IgD-negative memory B cell (primary cell): ENCODE data around the gene CSE1L. TPM values are rescaled to one million over a fixed set of nuclear protein-coding genes. Genes with fewer than 3 reads are reported as not detected.
A peak's percentile ranks its signal among the peaks of the same experiment; 100 is the strongest.
"Not testable (repeated sequence)": the region's sequence is repeated elsewhere in the genome, so short reads cannot be mapped to it uniquely, and the experiment has no call there.

Experiments
- H3K27ac Mint-ChIP-seq, 3 donors: one replicate each; pipeline ENCODE4 v1.8.0; 2020 to 2022; ENCODE audit warnings: mild to moderate bottlenecking in 3 of 3, mixed read lengths in 3 of 3, moderate library complexity in 1 of 3
- H3K27me3 Mint-ChIP-seq: one replicate; pipeline ENCODE4 v1.8.0; 2021; ENCODE audit warnings: mixed read lengths
- H3K36me3 Mint-ChIP-seq: one replicate; pipeline ENCODE4 v1.8.0; 2020; ENCODE audit warnings: mild to moderate bottlenecking, mixed read lengths
- H3K4me1 Mint-ChIP-seq, 3 donors: one replicate each; pipeline ENCODE4 v1.8.0; 2020 to 2022; ENCODE audit warnings: mixed read lengths in 3 of 3, mild to moderate bottlenecking in 1 of 3
- H3K4me3 Mint-ChIP-seq, 4 donors: one replicate each; pipeline ENCODE4 v1.8.0; 2020 to 2022; ENCODE audit warnings: mild to moderate bottlenecking in 4 of 4, mixed read lengths in 4 of 4, moderate library complexity in 3 of 4
- H3K9me3 Mint-ChIP-seq, 3 donors: one replicate each; pipeline ENCODE4 v1.8.0; 2020 to 2021; ENCODE audit warnings: mixed read lengths in 3 of 3, mild to moderate bottlenecking in 1 of 3
- polyA plus RNA-seq: library from polyadenylated mRNA; unstranded; fragments of 300-500 nt; fragmentation: Illumina TruSeq; gene quantifications from one replicate; pipeline ENCODE4 v1.2.3, GENCODE V29; 2021

The CSE1L gene
- polyA plus RNA-seq, 1 donor from 2014 or later, result 19.4 TPM

DNA sequence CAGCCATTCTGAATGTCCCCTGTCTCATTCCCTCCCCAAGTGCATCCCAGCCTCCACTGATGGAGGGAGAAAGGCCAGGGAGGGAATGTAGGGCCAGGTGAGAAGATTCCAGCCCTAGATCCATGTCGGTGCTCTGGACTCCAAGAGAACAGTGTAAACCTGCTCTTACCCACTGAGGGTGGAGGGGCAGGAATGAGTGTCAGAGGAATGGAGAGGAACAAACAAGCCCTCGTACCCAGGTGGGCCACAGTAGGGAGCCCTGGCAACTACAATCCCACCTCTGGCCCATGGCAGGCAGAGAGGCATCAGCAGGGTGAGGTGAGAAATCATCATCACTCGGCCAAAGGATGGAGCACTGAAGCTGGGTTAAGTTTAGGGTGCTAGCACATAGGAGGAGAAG is 87.5 kb downstream of the CSE1L start:
- H3K4me3 Mint-ChIP-seq, result no peak overlapping the region
- H3K9me3 Mint-ChIP-seq, result no peaks in the 10 kb centered on the region
- H3K4me1 Mint-ChIP-seq, result peaks cover 4 to 8% (median 5%) of the 10 kb centered on the region in 3 donors
- no peaks in the 10 kb centered on the region for H3K27me3 Mint-ChIP-seq
- no peak overlapping the region for H3K27ac Mint-ChIP-seq
- no peaks in the 10 kb centered on the region for H3K36me3 Mint-ChIP-seq

DNA sequence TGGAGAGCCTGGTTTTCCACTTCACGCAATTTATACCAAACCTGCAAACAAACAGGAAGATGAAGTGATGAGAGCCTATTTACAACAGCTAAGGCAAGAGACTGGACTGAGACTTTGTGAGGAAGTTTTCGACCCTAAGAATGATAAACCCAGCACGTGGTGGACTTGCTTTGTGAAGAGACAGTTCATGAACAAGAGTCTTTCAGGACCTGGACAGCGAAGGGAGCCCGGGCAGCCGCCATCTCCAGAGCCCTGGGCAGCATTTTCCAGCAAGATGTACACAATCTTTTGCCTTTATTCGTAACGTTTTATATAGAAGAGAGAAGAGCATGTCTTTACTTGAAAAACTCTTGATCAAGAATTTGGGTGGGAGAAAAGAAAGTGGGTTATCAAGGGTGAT is 88.7 kb downstream of the CSE1L start:
- H3K27me3 Mint-ChIP-seq, H3K9me3 Mint-ChIP-seq, H3K4me1 Mint-ChIP-seq, H3K4me3 Mint-ChIP-seq, H3K36me3 Mint-ChIP-seq: not testable (repeated sequence)
- H3K27ac Mint-ChIP-seq, result peak overlapping the region in 2 of 3 donors; percentile 3 to 25

DNA sequence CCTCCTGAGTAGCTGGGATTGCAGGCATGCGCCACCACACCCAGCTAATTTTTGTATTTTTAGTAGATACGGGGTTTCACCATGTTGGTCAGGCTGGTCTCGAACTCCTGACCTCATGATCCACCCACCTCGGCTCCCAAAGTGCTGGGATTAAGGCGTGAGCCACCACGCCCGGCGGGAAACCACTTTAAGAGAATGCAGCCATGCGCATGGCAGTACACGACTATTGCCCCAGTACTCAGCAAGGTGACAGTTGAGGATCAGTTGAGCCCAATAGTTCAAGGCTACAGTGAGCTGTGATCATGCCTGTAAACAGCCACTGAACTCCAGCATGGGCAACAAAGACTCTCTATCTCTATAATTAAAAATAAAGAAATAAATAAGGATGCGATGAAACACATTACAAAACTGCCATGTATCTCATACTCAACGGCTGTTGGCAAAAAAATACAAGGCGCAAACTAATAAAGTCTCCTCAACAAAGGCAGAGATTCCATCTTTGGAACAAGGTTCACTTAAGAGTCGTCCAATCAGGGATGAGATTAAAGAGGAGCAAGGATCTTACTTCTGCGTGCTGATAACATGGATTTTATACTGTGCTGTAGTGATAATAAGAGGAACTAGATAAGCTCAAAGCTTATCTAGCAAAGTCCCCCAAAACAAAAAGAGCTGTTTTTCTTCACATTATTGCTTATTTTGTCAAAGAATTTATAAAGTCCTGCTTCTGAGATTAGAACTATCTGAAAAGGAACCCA is 90.9 kb downstream of the CSE1L start:
- Mint-ChIP-seq H3K4me1 (peaks cover 14 to 18% (median 14%) of the 10 kb centered on the region in 3 donors), H3K27ac (peak overlapping the region in 2 of 3 donors; percentile 32 to 73), H3K36me3 (peaks cover 2% of the 10 kb centered on the region), H3K4me3 (no peak overlapping the region), H3K9me3 (no peaks in the 10 kb centered on the region), H3K27me3 (no peaks in the 10 kb centered on the region)

DNA sequence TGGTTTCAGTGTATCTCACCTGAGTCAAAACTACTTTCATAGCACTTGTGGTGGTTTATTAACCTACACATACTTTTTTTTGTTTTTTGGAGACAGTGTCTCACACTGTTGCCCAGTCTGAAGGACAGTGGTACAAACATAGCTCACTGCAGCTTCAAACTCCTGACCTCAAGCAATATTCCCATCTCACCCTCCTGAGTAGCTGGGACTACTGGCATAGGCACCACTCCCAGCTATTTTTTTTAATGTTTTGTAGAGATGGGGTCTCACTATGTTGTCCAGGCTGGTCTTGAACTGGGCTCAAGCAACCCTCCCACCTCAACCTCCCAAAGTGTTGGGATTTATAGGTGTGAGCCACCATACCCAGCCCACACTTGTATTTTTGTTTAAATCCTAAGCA is 92.3 kb downstream of the CSE1L start:
- no peaks in the 10 kb centered on the region for H3K9me3 Mint-ChIP-seq

DNA sequence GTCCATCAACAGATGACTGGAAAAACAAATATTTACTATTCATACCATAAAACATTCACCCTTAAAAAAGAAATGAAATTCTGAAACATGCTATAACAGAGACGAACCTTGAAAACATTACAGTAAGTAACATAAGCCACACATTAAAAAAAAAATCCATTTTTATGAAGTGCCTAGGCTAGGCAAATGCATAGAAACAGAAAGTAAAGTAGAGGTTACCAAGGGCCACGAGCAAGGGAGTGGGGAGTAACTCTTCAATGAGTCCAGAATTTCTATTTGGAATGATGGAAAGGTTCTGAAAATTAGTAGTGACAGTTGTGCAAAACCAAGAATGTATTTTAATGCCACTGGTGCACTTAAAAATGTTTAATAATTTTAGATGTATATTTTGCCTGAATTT is 94.3 kb downstream of the CSE1L start:
- no peaks in the 10 kb centered on the region for H3K9me3 Mint-ChIP-seq
- peak overlapping the region in 1 of 3 donors; percentile 24 for H3K27ac Mint-ChIP-seq
- H3K27me3 Mint-ChIP-seq, result no peaks in the 10 kb centered on the region
- H3K36me3 Mint-ChIP-seq, result peaks cover 2% of the 10 kb centered on the region
- H3K4me3 Mint-ChIP-seq, result no peak overlapping the region
- peaks cover 9 to 11% (median 11%) of the 10 kb centered on the region in 3 donors for H3K4me1 Mint-ChIP-seq

More for the DNA sequence above, 92.3 kb downstream of the CSE1L start:
- peaks cover 2% of the 10 kb centered on the region for H3K36me3 Mint-ChIP-seq
- no peaks in the 10 kb centered on the region for H3K27me3 Mint-ChIP-seq
- H3K4me1 Mint-ChIP-seq, result peaks cover 10 to 15% (median 11%) of the 10 kb centered on the region in 3 donors
- no peak overlapping the region for H3K4me3 Mint-ChIP-seq
- H3K27ac Mint-ChIP-seq, result no peak overlapping the region

DNA sequence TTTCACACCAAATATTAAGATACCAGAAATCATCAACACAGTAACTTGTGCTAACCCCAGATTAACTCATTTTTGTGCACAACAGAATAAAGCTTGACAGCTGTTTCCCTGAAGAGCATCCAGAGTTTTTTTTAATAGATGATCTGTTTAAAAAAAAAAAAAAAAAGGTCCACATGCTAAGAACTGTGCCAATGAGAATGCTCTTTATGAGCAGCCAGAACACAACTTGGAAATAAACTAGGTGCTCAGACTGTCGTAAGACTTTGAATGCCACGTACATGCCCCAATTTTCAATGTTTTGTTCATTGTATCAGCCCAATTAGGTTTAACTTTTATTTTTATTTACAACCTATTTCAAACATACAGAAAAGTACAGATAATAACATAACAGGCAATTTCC is 94.7 kb downstream of the CSE1L start:
- Mint-ChIP-seq H3K4me1 (peaks cover 9 to 11% (median 11%) of the 10 kb centered on the region in 3 donors), H3K9me3 (no peaks in the 10 kb centered on the region), H3K36me3 (peaks cover 2% of the 10 kb centered on the region), H3K4me3 (no peak overlapping the region), H3K27me3 (no peaks in the 10 kb centered on the region), H3K27ac (peak overlapping the region in 2 of 3 donors; percentile 24 to 43)

Other genes with a start within 250 kb of the CSE1L start
- gene PREX1, start 218.3 kb upstream of the CSE1L start, polyA plus RNA-seq, result 41.7 TPM
- 8.5 TPM for gene ARFGEF2, start 124.6 kb upstream of the CSE1L start, polyA plus RNA-seq
- gene STAU1, start 142.0 kb downstream of the CSE1L start, polyA plus RNA-seq, result 32.4 TPM
- 62.8 TPM for gene DDX27, start 173.1 kb downstream of the CSE1L start, polyA plus RNA-seq
- gene ZNFX1, start 231.7 kb downstream of the CSE1L start, polyA plus RNA-seq, result 45.2 TPM